ENCODE measurements around the gene MCOLN2.

MCOLN2 gene

GRCh38 chr1:84885469-84885868 lies 111.4 kb downstream of the MCOLN2 start:
- no peak for TF ChIP-seq CTCF (IDR thresholded peaks at IDR 0.05)

DNA sequence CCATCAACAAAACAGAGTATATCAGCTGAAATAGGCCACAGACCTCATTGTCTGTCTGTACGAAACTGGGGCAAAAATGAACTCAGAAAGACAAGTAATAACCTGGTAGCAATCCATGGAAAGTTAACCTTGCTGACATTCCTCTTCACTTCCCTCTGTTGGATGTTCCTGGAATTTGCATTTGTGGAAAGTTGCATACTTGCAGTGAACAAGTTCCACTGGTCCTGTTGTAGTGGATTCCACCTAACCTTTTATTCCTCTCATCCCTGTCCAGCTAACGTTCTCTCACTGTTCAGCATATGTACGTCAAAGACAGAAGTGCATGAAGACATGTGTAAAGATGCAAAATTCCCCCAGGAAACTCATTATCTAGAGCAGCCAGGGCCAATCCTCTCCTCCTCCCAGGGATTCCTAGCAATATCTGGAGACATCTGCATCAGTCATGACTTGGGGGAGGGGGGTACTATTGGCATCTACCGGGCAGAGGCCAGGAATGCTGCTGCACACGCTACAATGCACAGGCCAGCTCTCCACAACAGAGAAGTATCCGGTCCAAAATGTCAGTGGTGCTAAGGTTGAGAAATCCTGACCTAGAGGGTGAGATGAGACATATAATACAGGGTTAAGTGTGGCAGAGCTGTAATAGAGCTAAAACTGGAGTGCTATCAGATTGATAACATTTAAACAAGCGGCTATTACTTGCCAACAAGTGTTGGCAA lies 112.1 kb downstream of the MCOLN2 start:
- 0 out of 2 replicates have a peak, but pooled peaks have one; percentile 9 for TF ChIP-seq CTCF (IDR thresholded peaks at IDR 0.05)

GRCh38 chr1:84883286-84883685 lies 113.6 kb downstream of the MCOLN2 start:
- no peak for TF ChIP-seq CTCF (IDR thresholded peaks at IDR 0.05)

- TF ChIP-seq CTCF (IDR thresholded peaks at IDR 0.05) = no peak
Measured at GRCh38 chr1:84877592-84877991, 119.3 kb downstream of the MCOLN2 start.

DNA sequence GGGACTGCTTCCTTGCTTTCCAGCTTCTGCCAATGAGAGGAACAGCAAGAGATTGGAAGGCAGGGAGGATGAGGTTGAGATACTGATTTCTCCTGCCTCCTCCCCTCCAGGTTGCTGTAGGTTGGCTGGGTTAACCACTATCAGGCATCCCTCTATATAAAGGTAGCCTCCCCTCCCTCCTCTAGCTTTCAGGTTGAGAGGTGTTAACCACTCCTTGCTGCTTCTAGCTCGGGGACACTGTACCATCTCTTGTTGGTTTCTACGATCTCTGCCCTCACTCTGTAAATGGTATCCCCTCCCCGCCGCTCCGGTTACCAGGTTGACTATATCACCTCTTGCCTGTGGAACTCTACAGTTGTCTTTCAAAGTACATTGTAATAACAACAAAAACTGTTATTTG lies 120.6 kb downstream of the MCOLN2 start:
- no peak for TF ChIP-seq CTCF (IDR thresholded peaks at IDR 0.05)
